ENCODE results near the gene PRR14L.
A peak's percentile ranks its signal among the peaks of the same experiment; 100 is the strongest.

Gene PRR14L

DNA sequence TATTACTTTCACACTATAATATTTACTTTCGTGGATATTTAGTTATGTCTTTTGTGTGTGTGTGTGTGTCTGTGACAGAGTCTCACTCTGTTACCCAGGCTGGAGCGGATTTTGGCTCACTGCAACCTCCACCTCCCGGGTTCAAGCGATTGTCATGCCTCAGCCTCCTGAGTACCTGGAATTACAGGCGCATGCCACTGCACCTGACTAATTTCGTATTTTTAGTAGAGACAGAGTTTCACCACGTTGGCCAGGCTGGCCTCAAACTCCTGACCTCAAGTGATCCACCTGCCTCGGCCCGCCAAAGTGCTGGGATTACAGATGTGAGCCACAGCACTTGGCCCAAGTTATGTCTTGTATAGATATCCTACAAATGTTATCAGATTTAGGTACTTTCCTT, 97.8 kb downstream of the PRR14L start:
- H3K4me2 ChIP-seq (ENCODE audit: low read depth, low read length), result 0 out of 2 replicates have a peak overlapping the region, but pooled peaks have one; percentile 0
- H3K27ac ChIP-seq (ENCODE audit: low read length), result no peak overlapping the region
- no peak for DNase-seq

GRCh38 chr22:31651664-31652063, 98.3 kb downstream of the PRR14L start:
- H2AFZ ChIP-seq (ENCODE audit: low read length), result no peak overlapping the region
- no peaks in the 10 kb centered on the region for H3K9me3 ChIP-seq (replicated peaks; ENCODE audit: insufficient read depth, low read length)
- 0 out of 2 replicates have a peak, but pooled peaks cover 9% of the 10 kb centered on the region for H3K4me1 ChIP-seq (ENCODE audit: low read length)
- H3K36me3 ChIP-seq (replicated peaks; ENCODE audit: insufficient read depth, low read length), result 0 out of 2 replicates have a peak, but pooled peaks cover 3% of the 10 kb centered on the region
- H3K9me2 ChIP-seq (replicated peaks; ENCODE audit: insufficient read depth, low read length), result no peaks in the 10 kb centered on the region
- H4K20me1 ChIP-seq (ENCODE audit: insufficient read depth, low read length), result no peaks in the 10 kb centered on the region
- no peak for DNase-seq
- peaks cover 74% of the 10 kb centered on the region for H3K79me2 ChIP-seq (ENCODE audit: low read length)
- H3K4me2 ChIP-seq (ENCODE audit: low read depth, low read length), result 0 out of 2 replicates have a peak overlapping the region, but pooled peaks have one; percentile 0
- no peaks in the 10 kb centered on the region for H3K27me3 ChIP-seq (replicated peaks; ENCODE audit: insufficient read depth, low read length)
- H3K27ac ChIP-seq (ENCODE audit: low read length), result no peak overlapping the region
- TF ChIP-seq, protein P1, sequence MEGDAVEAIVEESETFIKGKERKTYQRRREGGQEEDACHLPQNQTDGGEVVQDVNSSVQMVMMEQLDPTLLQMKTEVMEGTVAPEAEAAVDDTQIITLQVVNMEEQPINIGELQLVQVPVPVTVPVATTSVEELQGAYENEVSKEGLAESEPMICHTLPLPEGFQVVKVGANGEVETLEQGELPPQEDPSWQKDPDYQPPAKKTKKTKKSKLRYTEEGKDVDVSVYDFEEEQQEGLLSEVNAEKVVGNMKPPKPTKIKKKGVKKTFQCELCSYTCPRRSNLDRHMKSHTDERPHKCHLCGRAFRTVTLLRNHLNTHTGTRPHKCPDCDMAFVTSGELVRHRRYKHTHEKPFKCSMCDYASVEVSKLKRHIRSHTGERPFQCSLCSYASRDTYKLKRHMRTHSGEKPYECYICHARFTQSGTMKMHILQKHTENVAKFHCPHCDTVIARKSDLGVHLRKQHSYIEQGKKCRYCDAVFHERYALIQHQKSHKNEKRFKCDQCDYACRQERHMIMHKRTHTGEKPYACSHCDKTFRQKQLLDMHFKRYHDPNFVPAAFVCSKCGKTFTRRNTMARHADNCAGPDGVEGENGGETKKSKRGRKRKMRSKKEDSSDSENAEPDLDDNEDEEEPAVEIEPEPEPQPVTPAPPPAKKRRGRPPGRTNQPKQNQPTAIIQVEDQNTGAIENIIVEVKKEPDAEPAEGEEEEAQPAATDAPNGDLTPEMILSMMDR (IDR thresholded peaks at IDR 0.05; ENCODE audit: low read length), result no peak
- TF ChIP-seq EZH2phosphoT487 (IDR thresholded peaks at IDR 0.05; ENCODE audit: low read length) (no peak), EZH2 (optimal IDR thresholded peaks at IDR 0.05; ENCODE audit: low read depth, low read length) (no peak)
- H3F3A ChIP-seq (ENCODE audit: insufficient read depth, low read length), result 0 out of 2 replicates have a peak, but pooled peaks cover 3% of the 10 kb centered on the region
- no peak overlapping the region for H3K9ac ChIP-seq (ENCODE audit: low read length)
- no peak overlapping the region for H3K4me3 ChIP-seq (ENCODE audit: low read length)

More for the DNA sequence above, 97.8 kb downstream of the PRR14L start:
- H4K20me1 ChIP-seq (ENCODE audit: insufficient read depth, low read length), result no peaks in the 10 kb centered on the region
- H3K79me2 ChIP-seq (ENCODE audit: low read length), result peaks cover 78% of the 10 kb centered on the region
- 0 out of 2 replicates have a peak, but pooled peaks cover 3% of the 10 kb centered on the region for H3K36me3 ChIP-seq (replicated peaks; ENCODE audit: insufficient read depth, low read length)
- no peak overlapping the region for H3K9ac ChIP-seq (ENCODE audit: low read length)
- H2AFZ ChIP-seq (ENCODE audit: low read length), result no peak overlapping the region
- 0 out of 2 replicates have a peak, but pooled peaks cover 9% of the 10 kb centered on the region for H3K4me1 ChIP-seq (ENCODE audit: low read length)
- no peaks in the 10 kb centered on the region for H3K9me3 ChIP-seq (replicated peaks; ENCODE audit: insufficient read depth, low read length)
- H3K27me3 ChIP-seq (replicated peaks; ENCODE audit: insufficient read depth, low read length), result no peaks in the 10 kb centered on the region
- 0 out of 2 replicates have a peak, but pooled peaks cover 3% of the 10 kb centered on the region for H3F3A ChIP-seq (ENCODE audit: insufficient read depth, low read length)
- TF ChIP-seq EZH2phosphoT487 (IDR thresholded peaks at IDR 0.05; ENCODE audit: low read length) (no peak), EZH2 (optimal IDR thresholded peaks at IDR 0.05; ENCODE audit: low read depth, low read length) (no peak)
- TF ChIP-seq, protein P1 (IDR thresholded peaks at IDR 0.05; ENCODE audit: low read length), result no peak
- no peak overlapping the region for H3K4me3 ChIP-seq (ENCODE audit: low read length)
- H3K9me2 ChIP-seq (replicated peaks; ENCODE audit: insufficient read depth, low read length), result no peaks in the 10 kb centered on the region

- H3K4me3 ChIP-seq (ENCODE audit: low read length), result no peak overlapping the region
- no peak overlapping the region for H2AFZ ChIP-seq (ENCODE audit: low read length)
- H3K27me3 ChIP-seq (replicated peaks; ENCODE audit: insufficient read depth, low read length), result no peaks in the 10 kb centered on the region
- no peak overlapping the region for H3K4me2 ChIP-seq (ENCODE audit: low read depth, low read length)
- TF ChIP-seq EZH2 (optimal IDR thresholded peaks at IDR 0.05; ENCODE audit: low read depth, low read length), result no peak
- H3K79me2 ChIP-seq (ENCODE audit: low read length), result peaks cover 66% of the 10 kb centered on the region
- 0 out of 2 replicates have a peak, but pooled peaks cover 9% of the 10 kb centered on the region for H3K4me1 ChIP-seq (ENCODE audit: low read length)
- no peaks in the 10 kb centered on the region for H3K9me2 ChIP-seq (replicated peaks; ENCODE audit: insufficient read depth, low read length)
- no peak overlapping the region for H3K27ac ChIP-seq (ENCODE audit: low read length)
- H3K9me3 ChIP-seq (replicated peaks; ENCODE audit: insufficient read depth, low read length), result no peaks in the 10 kb centered on the region
- H3K9ac ChIP-seq (ENCODE audit: low read length), result no peak overlapping the region
- H3K36me3 ChIP-seq (replicated peaks; ENCODE audit: insufficient read depth, low read length), result 0 out of 2 replicates have a peak, but pooled peaks cover 3% of the 10 kb centered on the region
- DNase-seq, result no peak
- 0 out of 2 replicates have a peak, but pooled peaks cover 3% of the 10 kb centered on the region for H3F3A ChIP-seq (ENCODE audit: insufficient read depth, low read length)
- no peaks in the 10 kb centered on the region for H4K20me1 ChIP-seq (ENCODE audit: insufficient read depth, low read length)
These were observed 99.5 kb downstream of the PRR14L start for GRCh38 chr22:31650391-31650790.

Measured in MM.1S (cell line).